ENCODE results near the gene MAPKAP1. TPM values are rescaled to one million over a fixed set of nuclear protein-coding genes. Genes with fewer than 3 reads are reported as not detected.

The MAPKAP1 gene
- total RNA-seq, 1 donor from 2014 or later, result 84.9 TPM

DNA sequence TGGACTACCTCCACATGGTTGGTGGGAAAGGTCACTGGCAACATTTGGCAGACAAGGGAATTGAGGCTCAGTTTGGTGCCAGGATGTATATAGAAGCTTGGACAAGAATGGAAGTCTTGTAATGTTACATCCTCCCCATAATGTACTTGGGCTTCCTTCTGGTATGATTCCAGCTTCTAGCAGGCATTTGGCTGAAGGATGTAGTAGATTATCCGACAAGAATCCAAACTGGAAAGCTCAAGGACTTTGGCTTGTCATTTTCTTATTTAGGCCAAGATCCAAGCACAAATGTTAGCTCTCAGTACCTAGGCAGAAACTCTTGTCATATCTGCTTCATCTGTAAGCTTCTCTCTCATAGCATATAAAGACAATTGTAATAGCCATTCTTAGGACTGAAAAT lies 209.1 kb downstream of the MAPKAP1 start:
- TF ChIP-seq, protein P1, sequence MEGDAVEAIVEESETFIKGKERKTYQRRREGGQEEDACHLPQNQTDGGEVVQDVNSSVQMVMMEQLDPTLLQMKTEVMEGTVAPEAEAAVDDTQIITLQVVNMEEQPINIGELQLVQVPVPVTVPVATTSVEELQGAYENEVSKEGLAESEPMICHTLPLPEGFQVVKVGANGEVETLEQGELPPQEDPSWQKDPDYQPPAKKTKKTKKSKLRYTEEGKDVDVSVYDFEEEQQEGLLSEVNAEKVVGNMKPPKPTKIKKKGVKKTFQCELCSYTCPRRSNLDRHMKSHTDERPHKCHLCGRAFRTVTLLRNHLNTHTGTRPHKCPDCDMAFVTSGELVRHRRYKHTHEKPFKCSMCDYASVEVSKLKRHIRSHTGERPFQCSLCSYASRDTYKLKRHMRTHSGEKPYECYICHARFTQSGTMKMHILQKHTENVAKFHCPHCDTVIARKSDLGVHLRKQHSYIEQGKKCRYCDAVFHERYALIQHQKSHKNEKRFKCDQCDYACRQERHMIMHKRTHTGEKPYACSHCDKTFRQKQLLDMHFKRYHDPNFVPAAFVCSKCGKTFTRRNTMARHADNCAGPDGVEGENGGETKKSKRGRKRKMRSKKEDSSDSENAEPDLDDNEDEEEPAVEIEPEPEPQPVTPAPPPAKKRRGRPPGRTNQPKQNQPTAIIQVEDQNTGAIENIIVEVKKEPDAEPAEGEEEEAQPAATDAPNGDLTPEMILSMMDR (IDR thresholded peaks at IDR 0.05), result no peak
- no peaks in the 10 kb centered on the region for H3K9me3 Mint-ChIP-seq
- no peak overlapping the region for H3K4me3 Mint-ChIP-seq
- H3K4me1 Mint-ChIP-seq, result peaks cover 29% of the 10 kb centered on the region
- no peak for ATAC-seq (ENCODE audit: low read depth)
- ChIA-PET POLR2A (no interaction called here), CTCF (no interaction called here)
- no peak overlapping the region for H3K27ac Mint-ChIP-seq
- intact Hi-C loops (cut with micrococcal nuclease), result no loop called here
- peaks cover 34% of the 10 kb centered on the region for H3K36me3 Mint-ChIP-seq (ENCODE audit: low read depth)
- no peaks in the 10 kb centered on the region for H3K27me3 Mint-ChIP-seq
- no peak for DNase-seq

GRCh38 chr9:125497478-125497877 lies 209.5 kb downstream of the MAPKAP1 start:
- Mint-ChIP-seq H3K27me3 (no peaks in the 10 kb centered on the region), H3K27ac (no peak overlapping the region), H3K9me3 (no peaks in the 10 kb centered on the region), H3K4me1 (peaks cover 29% of the 10 kb centered on the region), H3K4me3 (no peak overlapping the region), H3K36me3 (ENCODE audit: low read depth) (peaks cover 33% of the 10 kb centered on the region)
- TF ChIP-seq, protein P1 (IDR thresholded peaks at IDR 0.05), result no peak
- DNase-seq (no peak), ATAC-seq (ENCODE audit: low read depth) (no peak)
- ChIA-PET POLR2A (no interaction called here), CTCF (no interaction called here)
- intact Hi-C loops (cut with micrococcal nuclease), result no loop called here

DNA sequence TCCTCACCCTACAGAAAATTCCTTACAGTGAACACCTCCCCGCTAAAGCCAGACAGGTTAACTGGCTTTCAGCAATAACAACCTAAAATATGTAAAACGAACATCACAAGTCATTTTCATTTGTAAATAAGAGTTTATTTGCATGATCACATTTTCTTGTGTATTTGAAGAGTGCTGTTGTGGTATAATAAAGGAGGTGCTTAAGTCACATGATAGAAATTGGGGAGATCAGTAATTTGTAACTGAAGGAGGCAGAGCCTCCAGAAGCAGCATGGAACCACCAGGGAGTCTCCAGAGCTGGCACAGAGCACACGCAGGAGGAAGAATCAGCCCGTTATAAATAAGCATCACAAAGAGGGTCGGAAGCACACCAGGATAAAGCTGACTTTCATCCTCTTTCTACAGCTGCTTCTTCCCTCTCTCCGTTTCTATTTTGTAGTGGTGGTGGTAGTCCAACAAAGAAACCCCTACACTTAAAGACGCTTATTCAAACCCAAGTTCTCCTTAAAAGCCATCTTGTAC lies 210.6 kb downstream of the MAPKAP1 start:
- Mint-ChIP-seq H3K27ac (no peak overlapping the region), H3K27me3 (no peaks in the 10 kb centered on the region), H3K36me3 (ENCODE audit: low read depth) (peaks cover 29% of the 10 kb centered on the region), H3K4me3 (no peak overlapping the region), H3K9me3 (no peaks in the 10 kb centered on the region), H3K4me1 (peaks cover 29% of the 10 kb centered on the region)
- TF ChIP-seq, protein P1 (IDR thresholded peaks at IDR 0.05), result no peak
- CTCF ChIA-PET, result no interaction called here
- POLR2A ChIA-PET, result no interaction called here
- intact Hi-C loops (cut with micrococcal nuclease), result no loop called here
- ATAC-seq (ENCODE audit: low read depth) (no peak), DNase-seq (no peak)

DNA sequence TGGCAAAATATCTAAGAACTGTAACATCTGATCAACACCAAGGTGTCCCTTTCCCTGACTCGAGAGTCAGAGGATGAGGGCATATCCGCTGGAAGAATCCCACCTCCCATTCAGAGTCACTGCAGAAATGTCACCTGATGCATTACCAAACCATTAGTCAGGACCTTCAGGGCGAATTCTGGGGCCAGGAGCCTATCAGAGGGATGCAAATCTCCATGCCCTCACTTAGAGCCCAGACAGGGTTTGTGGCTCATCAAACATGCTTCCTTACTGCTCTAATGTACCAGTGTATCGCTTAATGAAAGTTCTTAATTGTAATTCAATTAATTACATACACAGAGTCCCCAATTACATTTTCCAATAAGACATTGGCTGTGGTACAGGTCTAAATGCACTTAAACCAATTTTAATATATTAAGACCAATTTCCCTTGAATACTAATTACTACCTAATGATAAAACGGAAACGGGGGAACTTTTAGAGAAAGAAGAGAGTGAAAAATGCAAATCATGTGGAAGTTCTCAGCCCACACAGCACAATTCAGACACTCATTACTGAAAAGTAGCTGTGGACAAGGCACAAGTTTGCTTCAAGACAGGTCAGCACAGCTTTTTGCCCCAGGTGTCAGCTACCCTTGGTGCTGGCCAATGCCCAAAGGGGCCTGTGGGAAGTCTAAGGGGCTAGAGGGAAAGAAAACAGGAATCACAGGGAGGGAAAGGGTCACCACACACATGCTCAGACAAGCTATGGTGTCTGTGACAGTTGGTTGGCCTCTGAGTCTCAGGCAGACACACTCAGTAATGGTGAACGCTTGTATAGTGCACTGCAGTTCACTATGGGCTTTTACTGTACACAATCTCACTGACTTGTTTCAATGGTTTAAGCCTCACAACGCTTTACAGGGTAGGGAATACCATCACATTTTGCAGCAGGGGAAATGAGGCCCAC lies 211.6 kb downstream of the MAPKAP1 start:
- ChIA-PET POLR2A (no interaction called here), CTCF (no interaction called here)
- Mint-ChIP-seq H3K4me3 (peak overlapping the region; percentile 25), H3K27me3 (no peaks in the 10 kb centered on the region), H3K36me3 (ENCODE audit: low read depth) (peaks cover 20% of the 10 kb centered on the region), H3K27ac (peak overlapping the region; percentile 26), H3K9me3 (no peaks in the 10 kb centered on the region), H3K4me1 (peaks cover 29% of the 10 kb centered on the region)
- intact Hi-C loops (cut with micrococcal nuclease), result no loop called here
- DNase-seq (no peak), ATAC-seq (ENCODE audit: low read depth) (peak; percentile 40)
- TF ChIP-seq, protein P1 (IDR thresholded peaks at IDR 0.05), result no peak

GRCh38 chr9:125494653-125494915 lies 212.4 kb downstream of the MAPKAP1 start:
- CTCF ChIA-PET, result no interaction called here

More at GRCh38 chr9:125494653-125494915, 212.4 kb downstream of the MAPKAP1 start:
- Mint-ChIP-seq H3K27ac (no peak overlapping the region), H3K9me3 (no peaks in the 10 kb centered on the region), H3K4me1 (peaks cover 29% of the 10 kb centered on the region), H3K27me3 (no peaks in the 10 kb centered on the region), H3K36me3 (ENCODE audit: low read depth) (peaks cover 17% of the 10 kb centered on the region), H3K4me3 (no peak overlapping the region)
- ATAC-seq (ENCODE audit: low read depth), result no peak
- intact Hi-C loops (cut with micrococcal nuclease), result no loop called here
- POLR2A ChIA-PET, result no interaction called here
- TF ChIP-seq, protein P1 (IDR thresholded peaks at IDR 0.05), result no peak
- DNase-seq, result no peak
